Astrocyte of the spinal cord (primary cell): Measurements from ENCODE around the gene TRAPPC3L.

Source experiments
- DNase-seq: peaks from one replicate; pipeline ENCODE4 v3.0.0; 2011; ENCODE audit warnings: low read depth, low spot score
- H3K4me3 ChIP-seq: 2 replicates; pipeline ENCODE4 v1.5.1; 2011; ENCODE audit warnings: low read depth, mild to moderate bottlenecking, low read length, moderate library complexity
- in situ Hi-C: cut with HindIII; loops from 2 replicates; pipeline ENCODE4 v1.10.0; 2017; ENCODE audit warnings: low sequenced_read_pairs
- TF ChIP-seq, protein P1 (sequence below): IDR thresholded peaks from 2 replicates; pipeline ENCODE4 v1.5.1; 2012; ENCODE audit warnings: low read depth, mild to moderate bottlenecking, low read length, inconsistent platforms

The TRAPPC3L gene

DNA sequence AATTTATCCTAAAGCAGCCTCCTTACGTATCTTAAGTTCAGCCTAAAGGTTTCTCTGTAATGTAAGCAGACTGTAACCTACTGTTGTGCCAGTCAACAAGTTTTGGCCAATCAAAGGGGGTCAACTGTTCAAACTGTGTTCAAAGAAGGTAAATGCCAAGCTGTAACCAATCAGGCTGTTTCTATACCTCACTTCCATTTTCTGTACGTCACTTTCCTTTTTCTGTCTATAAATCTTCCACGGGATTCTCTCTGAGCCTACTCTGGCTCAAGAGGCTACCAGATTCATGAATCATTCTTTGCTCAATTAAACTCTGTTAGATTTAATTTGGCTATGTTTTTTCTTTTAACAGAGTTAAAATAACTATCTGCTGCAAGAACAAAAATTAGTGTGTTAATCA is 89.4 kb downstream of the TRAPPC3L start:
- no peak overlapping the region for H3K4me3 ChIP-seq

DNA sequence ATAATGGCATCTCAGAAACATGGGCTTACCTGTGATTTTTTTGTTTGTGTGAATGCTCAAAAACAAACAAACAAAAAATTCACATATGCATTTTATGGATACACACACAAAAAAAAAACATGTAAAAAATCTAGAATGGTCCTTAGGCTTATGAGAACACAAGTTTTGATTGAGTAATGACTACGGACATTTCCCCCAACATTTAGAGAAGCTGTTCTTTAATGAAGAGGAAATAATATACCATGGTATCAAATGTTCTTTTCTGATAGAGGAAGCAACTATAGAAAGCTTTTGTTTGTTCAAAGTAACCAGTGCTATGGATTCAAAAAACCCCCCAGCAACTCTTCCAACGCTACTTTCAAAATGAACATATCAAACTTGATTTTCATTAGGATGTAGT is 93.0 kb downstream of the TRAPPC3L start:
- in situ Hi-C loops = no loop called here
- DNase-seq = no peak
- no peak overlapping the region for H3K4me3 ChIP-seq
- TF ChIP-seq, protein P1, sequence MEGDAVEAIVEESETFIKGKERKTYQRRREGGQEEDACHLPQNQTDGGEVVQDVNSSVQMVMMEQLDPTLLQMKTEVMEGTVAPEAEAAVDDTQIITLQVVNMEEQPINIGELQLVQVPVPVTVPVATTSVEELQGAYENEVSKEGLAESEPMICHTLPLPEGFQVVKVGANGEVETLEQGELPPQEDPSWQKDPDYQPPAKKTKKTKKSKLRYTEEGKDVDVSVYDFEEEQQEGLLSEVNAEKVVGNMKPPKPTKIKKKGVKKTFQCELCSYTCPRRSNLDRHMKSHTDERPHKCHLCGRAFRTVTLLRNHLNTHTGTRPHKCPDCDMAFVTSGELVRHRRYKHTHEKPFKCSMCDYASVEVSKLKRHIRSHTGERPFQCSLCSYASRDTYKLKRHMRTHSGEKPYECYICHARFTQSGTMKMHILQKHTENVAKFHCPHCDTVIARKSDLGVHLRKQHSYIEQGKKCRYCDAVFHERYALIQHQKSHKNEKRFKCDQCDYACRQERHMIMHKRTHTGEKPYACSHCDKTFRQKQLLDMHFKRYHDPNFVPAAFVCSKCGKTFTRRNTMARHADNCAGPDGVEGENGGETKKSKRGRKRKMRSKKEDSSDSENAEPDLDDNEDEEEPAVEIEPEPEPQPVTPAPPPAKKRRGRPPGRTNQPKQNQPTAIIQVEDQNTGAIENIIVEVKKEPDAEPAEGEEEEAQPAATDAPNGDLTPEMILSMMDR = no peak

More for the DNA sequence above, 89.4 kb downstream of the TRAPPC3L start:
- no peak for DNase-seq
- TF ChIP-seq, protein P1 = no peak
- in situ Hi-C loops = no loop called here

DNA sequence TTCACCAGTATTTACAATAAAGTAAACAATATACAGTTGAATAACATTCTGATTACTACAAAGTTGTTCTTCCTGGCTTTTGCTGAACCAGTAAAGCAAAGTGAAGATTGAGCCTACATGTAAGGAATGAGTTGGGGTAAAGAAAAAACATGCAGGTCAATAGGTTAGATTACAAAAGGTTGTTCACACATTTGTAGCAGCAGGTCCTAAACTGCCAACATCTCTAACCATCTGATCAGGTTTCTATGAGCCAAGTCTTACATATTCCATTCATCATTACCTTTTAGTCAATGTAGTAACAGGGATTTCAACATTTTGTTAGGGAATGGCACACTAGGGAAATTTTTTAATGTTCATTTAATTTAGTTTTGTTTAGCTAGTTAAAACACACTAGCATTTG is 93.6 kb downstream of the TRAPPC3L start:
- DNase-seq = no peak
- in situ Hi-C loops = no loop called here
- no peak overlapping the region for H3K4me3 ChIP-seq
- TF ChIP-seq, protein P1 = no peak

DNA sequence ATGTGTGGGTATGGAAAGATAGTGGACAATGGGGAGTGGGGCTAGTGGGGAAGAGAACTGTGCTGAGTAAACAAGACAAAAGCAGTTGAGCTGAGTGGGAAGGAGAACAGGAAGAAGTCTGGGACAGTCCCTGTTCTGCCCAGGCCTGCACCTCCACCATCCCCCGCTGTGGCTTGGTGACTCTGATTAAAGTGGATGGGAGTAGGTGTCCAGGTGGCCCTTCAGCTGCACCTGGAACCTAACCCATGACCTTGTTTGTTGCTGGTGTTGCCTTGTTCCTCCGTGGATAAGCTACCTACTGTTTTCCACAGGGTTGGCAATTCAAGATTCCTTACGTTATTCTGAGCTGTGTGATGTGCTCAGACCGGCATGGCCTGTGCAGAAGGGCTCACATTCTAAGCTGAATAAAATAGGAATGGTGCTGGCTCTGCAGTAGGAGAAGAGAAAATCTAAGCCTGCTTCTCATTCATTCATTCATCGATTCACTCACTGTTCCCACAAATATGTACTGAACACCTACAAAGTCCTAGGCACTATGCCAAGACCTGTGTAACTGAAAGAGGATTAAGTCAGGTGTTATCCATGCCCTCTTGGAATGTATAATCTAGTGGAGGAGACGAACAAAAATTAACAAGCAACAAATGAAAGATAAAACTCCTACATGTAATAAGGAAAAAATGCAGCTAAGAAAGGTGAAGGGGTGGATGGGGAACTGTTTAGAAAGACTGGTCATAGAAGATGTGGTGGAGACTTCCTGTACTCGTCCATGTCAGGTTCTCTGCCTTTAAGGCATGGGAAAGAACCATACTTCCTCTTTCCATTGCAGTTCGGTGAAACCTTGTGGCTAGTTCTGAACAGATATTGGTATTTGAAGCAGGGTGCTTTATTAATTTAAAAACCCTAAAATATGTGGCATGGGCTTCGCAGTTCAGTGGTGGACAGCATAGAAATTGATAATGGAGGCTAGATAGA is 94.4 kb downstream of the TRAPPC3L start:
- H3K4me3 ChIP-seq = no peak overlapping the region
- in situ Hi-C loops = no loop called here
- TF ChIP-seq, protein P1 = no peak
- DNase-seq = no peak

DNA sequence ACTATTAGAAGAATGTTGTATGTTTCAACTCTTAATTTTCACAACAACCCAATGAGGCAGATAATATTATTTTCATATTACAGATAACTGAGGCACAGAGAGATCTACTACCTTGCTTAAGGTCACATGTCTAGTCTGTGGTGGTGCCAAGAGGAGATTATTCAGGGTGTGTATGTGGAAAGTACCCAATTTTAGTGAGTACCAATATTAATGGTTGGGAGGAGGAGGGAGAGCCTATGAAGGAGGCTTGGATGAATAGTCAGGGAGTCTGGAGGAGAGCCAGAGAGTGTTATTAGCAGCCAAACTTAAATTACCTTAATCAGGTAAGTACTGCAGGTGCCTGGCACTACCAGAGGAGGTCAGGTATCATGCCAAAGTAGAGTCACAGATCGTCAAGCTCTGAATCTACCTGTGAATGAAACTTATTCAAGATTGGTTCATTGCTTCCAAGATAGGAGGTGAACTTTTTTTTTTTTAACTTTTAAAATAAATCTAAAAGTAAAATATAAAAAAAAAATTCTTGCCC is 95.2 kb downstream of the TRAPPC3L start:
- no peak for DNase-seq
- TF ChIP-seq, protein P1 = no peak
- in situ Hi-C loops = no loop called here
- H3K4me3 ChIP-seq = no peak overlapping the region

DNA sequence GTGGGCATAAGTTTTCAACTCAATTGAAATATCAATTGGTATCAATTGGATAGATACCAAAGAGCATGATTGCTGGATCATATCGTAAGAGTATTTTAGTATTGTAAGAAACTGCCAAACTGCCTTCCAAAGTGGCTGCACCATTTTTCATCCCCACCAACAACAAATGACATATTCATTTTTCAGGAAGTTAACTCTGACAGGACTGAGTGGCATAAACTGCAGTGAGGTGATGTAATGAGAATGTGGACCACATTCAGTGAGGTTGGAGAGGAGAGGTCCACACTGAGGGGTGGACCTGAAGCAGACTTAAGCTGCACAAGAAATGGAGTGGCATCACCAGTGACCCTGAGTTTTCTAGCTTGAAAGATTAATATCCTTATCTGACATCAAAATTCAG is 95.9 kb downstream of the TRAPPC3L start:
- in situ Hi-C loops = no loop called here
- TF ChIP-seq, protein P1 = no peak
- no peak for DNase-seq
- H3K4me3 ChIP-seq = no peak overlapping the region
